ENCODE data around the gene GPR158. TPM values are rescaled to one million over a fixed set of nuclear protein-coding genes. Genes with fewer than 3 reads are reported as not detected.

Gene GPR158
- total RNA-seq, 2 donors from 2014 or later = not detected

DNA sequence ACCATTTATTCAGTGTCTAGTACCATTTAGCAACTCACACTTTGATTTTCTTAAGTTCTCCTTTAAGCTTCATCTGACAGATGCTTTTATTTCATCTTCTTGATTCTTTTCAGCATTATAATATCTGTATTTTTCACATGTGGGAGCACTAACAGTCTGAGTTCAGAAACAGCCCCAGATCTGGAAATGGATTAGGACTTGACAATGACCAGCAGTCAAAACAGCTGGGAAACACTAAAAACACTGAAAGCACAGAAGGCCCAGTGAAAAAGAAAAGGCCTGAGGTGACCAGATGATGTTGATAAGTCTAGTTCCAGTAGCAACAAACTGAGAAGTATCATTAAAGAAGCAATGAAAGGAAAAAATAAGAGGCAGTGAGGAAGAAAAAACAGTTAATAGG is 454.5 kb downstream of the GPR158 start:
- Histone ChIP-seq H3K4me3 (no peak overlapping the region), H3K27me3 (no peaks in the 10 kb centered on the region), H3K36me3 (no peaks in the 10 kb centered on the region), H3K27ac (no peak overlapping the region), H3K9me3 (no peaks in the 10 kb centered on the region), H3K4me1 (no peaks in the 10 kb centered on the region)
- TF ChIP-seq, protein P1, sequence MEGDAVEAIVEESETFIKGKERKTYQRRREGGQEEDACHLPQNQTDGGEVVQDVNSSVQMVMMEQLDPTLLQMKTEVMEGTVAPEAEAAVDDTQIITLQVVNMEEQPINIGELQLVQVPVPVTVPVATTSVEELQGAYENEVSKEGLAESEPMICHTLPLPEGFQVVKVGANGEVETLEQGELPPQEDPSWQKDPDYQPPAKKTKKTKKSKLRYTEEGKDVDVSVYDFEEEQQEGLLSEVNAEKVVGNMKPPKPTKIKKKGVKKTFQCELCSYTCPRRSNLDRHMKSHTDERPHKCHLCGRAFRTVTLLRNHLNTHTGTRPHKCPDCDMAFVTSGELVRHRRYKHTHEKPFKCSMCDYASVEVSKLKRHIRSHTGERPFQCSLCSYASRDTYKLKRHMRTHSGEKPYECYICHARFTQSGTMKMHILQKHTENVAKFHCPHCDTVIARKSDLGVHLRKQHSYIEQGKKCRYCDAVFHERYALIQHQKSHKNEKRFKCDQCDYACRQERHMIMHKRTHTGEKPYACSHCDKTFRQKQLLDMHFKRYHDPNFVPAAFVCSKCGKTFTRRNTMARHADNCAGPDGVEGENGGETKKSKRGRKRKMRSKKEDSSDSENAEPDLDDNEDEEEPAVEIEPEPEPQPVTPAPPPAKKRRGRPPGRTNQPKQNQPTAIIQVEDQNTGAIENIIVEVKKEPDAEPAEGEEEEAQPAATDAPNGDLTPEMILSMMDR (IDR thresholded peaks at IDR 0.05) = no peak
- DNase-seq (ENCODE audit: low spot score) = no peak

DNA sequence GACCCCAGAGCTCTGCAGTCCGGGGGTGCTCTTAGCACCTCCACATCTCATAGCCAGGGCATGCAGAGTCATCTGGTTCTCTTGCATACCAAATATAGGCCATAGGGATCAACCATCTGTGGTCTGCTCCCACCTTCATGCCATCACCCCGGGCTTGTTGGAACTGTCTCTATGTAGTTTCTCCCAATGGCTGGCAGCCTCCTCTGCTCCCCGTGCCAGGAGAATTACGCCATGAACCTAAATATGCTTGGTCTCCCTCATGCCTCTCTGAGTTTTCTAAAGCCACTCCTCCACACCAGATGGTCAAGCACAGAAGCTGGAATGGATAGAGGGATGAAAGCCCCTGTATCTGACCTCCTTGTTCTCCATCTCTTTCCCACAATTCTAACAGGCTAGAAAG is 456.7 kb downstream of the GPR158 start:
- Histone ChIP-seq H3K36me3 (no peaks in the 10 kb centered on the region), H3K4me1 (no peaks in the 10 kb centered on the region), H3K9me3 (no peaks in the 10 kb centered on the region), H3K27ac (no peak overlapping the region), H3K27me3 (no peaks in the 10 kb centered on the region), H3K4me3 (no peak overlapping the region)
- TF ChIP-seq, protein P1 (IDR thresholded peaks at IDR 0.05) = no peak
- DNase-seq (ENCODE audit: low spot score) = no peak

DNA sequence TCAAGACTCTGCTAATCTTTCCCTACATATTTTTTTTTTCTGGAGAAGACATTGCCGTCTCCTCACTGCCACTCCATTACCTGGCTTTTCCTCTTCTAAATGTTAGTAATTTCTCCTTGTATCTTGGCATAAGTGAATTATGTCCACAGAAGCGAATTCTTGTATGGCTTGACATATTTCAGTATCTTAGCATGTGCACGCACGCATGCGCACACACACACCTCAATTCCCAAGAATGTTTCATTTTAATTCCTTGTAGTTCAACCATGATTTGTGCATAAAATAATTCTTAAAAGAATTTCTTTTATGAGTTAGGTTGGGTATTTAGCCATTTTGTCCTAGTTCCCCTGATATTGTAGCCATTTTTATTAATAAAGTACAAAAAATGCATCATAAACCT is 458.0 kb downstream of the GPR158 start:
- TF ChIP-seq, protein P1 (IDR thresholded peaks at IDR 0.05) = no peak
- Histone ChIP-seq H3K9me3 (no peaks in the 10 kb centered on the region), H3K27me3 (no peaks in the 10 kb centered on the region), H3K4me3 (no peak overlapping the region), H3K27ac (no peak overlapping the region), H3K36me3 (no peaks in the 10 kb centered on the region), H3K4me1 (no peaks in the 10 kb centered on the region)
- no peak for DNase-seq (ENCODE audit: low spot score)

DNA sequence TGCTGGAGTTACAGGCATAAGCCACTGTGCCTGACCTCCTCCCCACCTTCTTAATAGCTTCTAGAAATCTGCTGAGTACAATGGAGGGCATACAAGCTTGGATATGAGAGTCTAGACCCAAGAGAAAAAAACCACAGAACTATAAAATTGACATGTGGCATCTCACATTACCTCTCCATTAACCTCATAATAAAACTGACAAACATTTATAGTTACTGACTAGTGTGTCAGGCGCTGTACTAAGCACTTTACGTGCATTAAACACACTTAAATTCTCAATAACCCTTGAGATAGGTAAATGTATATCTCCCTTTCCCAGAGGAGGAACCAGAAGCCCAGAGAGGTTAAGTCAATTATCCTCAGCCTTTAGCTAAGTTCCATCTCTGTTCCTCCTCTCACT is 458.7 kb downstream of the GPR158 start:
- TF ChIP-seq, protein P1 (IDR thresholded peaks at IDR 0.05) = no peak
- H3K9me3 ChIP-seq = no peaks in the 10 kb centered on the region
- no peak overlapping the region for H3K4me3 ChIP-seq
- H3K36me3 ChIP-seq = no peaks in the 10 kb centered on the region
- no peaks in the 10 kb centered on the region for H3K4me1 ChIP-seq
- DNase-seq (ENCODE audit: low spot score) = no peak
- H3K27me3 ChIP-seq = no peaks in the 10 kb centered on the region
- H3K27ac ChIP-seq = no peak overlapping the region

DNA sequence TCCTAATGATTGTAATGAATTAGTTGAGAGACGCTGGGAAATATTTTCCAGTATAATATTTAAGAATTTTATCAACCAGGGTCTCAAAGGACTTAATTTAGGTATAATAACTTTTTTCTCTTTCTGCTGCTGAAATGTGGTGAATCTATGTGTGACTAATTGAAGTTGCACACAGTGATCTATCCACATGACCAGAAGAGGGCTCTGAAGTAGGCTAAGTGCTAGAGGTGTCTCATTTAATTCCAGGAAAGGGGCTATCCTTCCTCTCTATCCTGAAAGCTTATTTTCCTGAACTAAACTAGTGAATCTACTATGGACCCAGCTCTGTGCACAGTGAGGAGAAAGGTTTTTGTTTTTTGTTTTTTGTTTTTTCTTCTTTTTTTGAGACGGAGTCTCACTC is 464.8 kb downstream of the GPR158 start:
- Histone ChIP-seq H3K27me3 (no peaks in the 10 kb centered on the region), H3K9me3 (no peaks in the 10 kb centered on the region), H3K4me1 (no peaks in the 10 kb centered on the region), H3K4me3 (no peak overlapping the region), H3K27ac (no peak overlapping the region), H3K36me3 (no peaks in the 10 kb centered on the region)
- DNase-seq (ENCODE audit: low spot score) = no peak
- TF ChIP-seq, protein P1 (IDR thresholded peaks at IDR 0.05) = no peak

DNA sequence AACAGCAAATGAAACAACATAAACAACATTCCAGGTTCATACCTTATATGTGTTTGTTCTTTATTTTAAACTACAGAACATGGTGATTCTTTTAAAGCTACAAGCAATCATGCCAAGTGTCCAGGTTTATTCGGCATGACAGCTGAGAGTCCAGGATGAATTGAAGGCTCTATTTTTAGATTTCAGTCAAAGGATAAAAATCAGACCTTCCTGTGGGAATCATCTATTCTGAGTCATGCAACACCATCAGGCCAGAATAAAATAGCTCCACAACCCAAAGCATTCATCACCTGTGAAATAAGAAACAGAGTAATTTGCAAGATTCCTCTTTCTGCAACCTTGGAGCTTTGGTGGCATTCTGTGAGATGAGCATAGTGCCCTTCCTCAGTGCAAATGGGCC is 466.8 kb downstream of the GPR158 start:
- no peak overlapping the region for H3K4me3 ChIP-seq
- H3K4me1 ChIP-seq = no peaks in the 10 kb centered on the region
- no peak overlapping the region for H3K27ac ChIP-seq
- TF ChIP-seq, protein P1 (IDR thresholded peaks at IDR 0.05) = no peak
- no peaks in the 10 kb centered on the region for H3K27me3 ChIP-seq
- no peaks in the 10 kb centered on the region for H3K9me3 ChIP-seq
- no peak for DNase-seq (ENCODE audit: low spot score)
- no peaks in the 10 kb centered on the region for H3K36me3 ChIP-seq

Measured in right atrium auricular region (tissue), 2 donors.